ENCODE data around the gene GABRG3. TPM values are rescaled to one million over a fixed set of nuclear protein-coding genes. Genes with fewer than 3 reads are reported as not detected.

The GABRG3 gene
- total RNA-seq, 1 experiment from 2014 or later = 0.15 TPM

GRCh38 chr15:27086149-27086548, 115.2 kb downstream of the GABRG3 start:
- no peak overlapping the region for H3K56ac ChIP-seq (ENCODE audit: insufficient read length, low read depth, low read length)
- H3K79me2 ChIP-seq (ENCODE audit: insufficient read depth, low read length) = no peaks in the 10 kb centered on the region
- no peaks in the 10 kb centered on the region for H3K79me1 ChIP-seq (ENCODE audit: insufficient read depth, low read depth, low read length, poor library complexity, severe bottlenecking)
- no peak overlapping the region for H2BK12ac ChIP-seq (ENCODE audit: insufficient read length, low read depth, low read length)
- TF ChIP-seq, protein P1, sequence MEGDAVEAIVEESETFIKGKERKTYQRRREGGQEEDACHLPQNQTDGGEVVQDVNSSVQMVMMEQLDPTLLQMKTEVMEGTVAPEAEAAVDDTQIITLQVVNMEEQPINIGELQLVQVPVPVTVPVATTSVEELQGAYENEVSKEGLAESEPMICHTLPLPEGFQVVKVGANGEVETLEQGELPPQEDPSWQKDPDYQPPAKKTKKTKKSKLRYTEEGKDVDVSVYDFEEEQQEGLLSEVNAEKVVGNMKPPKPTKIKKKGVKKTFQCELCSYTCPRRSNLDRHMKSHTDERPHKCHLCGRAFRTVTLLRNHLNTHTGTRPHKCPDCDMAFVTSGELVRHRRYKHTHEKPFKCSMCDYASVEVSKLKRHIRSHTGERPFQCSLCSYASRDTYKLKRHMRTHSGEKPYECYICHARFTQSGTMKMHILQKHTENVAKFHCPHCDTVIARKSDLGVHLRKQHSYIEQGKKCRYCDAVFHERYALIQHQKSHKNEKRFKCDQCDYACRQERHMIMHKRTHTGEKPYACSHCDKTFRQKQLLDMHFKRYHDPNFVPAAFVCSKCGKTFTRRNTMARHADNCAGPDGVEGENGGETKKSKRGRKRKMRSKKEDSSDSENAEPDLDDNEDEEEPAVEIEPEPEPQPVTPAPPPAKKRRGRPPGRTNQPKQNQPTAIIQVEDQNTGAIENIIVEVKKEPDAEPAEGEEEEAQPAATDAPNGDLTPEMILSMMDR (conservative IDR thresholded peaks at IDR 0.05) = no peak
- H3K4me2 ChIP-seq (ENCODE audit: insufficient read depth, insufficient read length, low read length) = no peak overlapping the region
- peaks cover 6 to 9% of the 10 kb centered on the region in 2 experiments; a peak in 3 of 5 replicates for H3K9me3 Mint-ChIP-seq
- H3K36me3 Mint-ChIP-seq (ENCODE audit: insufficient read depth in 1 of 3, low read depth in 3 of 3) = peaks cover 0 to 10% (median 2%) of the 10 kb centered on the region in 3 experiments; a peak in 3 of 7 replicates
- no peak overlapping the region for H3K14ac ChIP-seq (ENCODE audit: insufficient read depth, low read length)
- H3K27me3 ChIP-seq (ENCODE audit: insufficient read depth, low read length) = no peaks in the 10 kb centered on the region
- no peak overlapping the region for H2AK5ac ChIP-seq (ENCODE audit: insufficient read length, low read length)
- H2BK15ac ChIP-seq (ENCODE audit: low read depth, low read length) = no peak overlapping the region
- no peaks in the 10 kb centered on the region; the same call in 1 of the 2 replicates for H3K4me1 ChIP-seq (ENCODE audit: insufficient read depth, low read length)
- no peaks in the 10 kb centered on the region for H3K27me3 Mint-ChIP-seq (ENCODE audit: low read depth)
- WGBS (ENCODE audit: extremely low coverage, insufficient read length, low lambda C conversion rate) = no CpG with 5 or more reads among the region's 5 CpGs
- no peak overlapping the region for H2AFZ ChIP-seq (ENCODE audit: low read length)
- H3K4ac ChIP-seq (ENCODE audit: low read depth, low read length) = no peak overlapping the region
- H2BK20ac ChIP-seq (ENCODE audit: low read depth, low read length, poor library complexity, severe bottlenecking) = no peak overlapping the region
- no peak overlapping the region for H4K5ac ChIP-seq (ENCODE audit: insufficient read length, low read depth, low read length)
- no peak overlapping the region for H3T11ph ChIP-seq (ENCODE audit: low read length)
- H3K9me3 ChIP-seq (ENCODE audit: control insufficient read depth, low read depth, low read length) = no peaks in the 10 kb centered on the region
- H2BK5ac ChIP-seq (ENCODE audit: insufficient read length, low read length) = no peak overlapping the region
- no peak for DNase-seq
- no peak overlapping the region for H3K9ac ChIP-seq (ENCODE audit: extremely low read depth, insufficient read length, low read length)
- H4K91ac ChIP-seq (ENCODE audit: insufficient read length, low read depth, low read length) = no peak overlapping the region
- H3K27ac ChIP-seq (ENCODE audit: insufficient read length, low read depth, low read length) = no peak overlapping the region
- no peaks in the 10 kb centered on the region for H4K20me1 ChIP-seq (ENCODE audit: control insufficient read depth, insufficient read depth, insufficient read length)
- H2BK120ac ChIP-seq (ENCODE audit: low read depth, low read length, poor library complexity, severe bottlenecking) = no peak overlapping the region
- no peak overlapping the region for H3K18ac ChIP-seq (ENCODE audit: insufficient read length, low read depth, low read length)
- no peaks in the 10 kb centered on the region for H3K23me2 ChIP-seq (ENCODE audit: insufficient read length, low read depth, low read length, poor library complexity, severe bottlenecking)
- H3K4me1 Mint-ChIP-seq = peaks cover 9 to 10% of the 10 kb centered on the region in 2 experiments
- H3K27ac Mint-ChIP-seq = peak overlapping the region in 1 of 3 experiments; percentile 78; a peak in 2 of 7 replicates
- no peak overlapping the region for H3K23ac ChIP-seq (ENCODE audit: insufficient read length, low read depth, low read length)
- H4K8ac ChIP-seq (replicated peaks; ENCODE audit: insufficient read length, low read depth, low read length) = no peak overlapping the region
- H3K4me3 Mint-ChIP-seq = no peak overlapping the region; a peak in 1 of 5 replicates
